Smooth muscle cell (in vitro differentiated cells): Measurements from ENCODE around the gene SLC39A11. TPM values are rescaled to one million over a fixed set of nuclear protein-coding genes. Genes with fewer than 3 reads are reported as not detected.
"Not testable (repeated sequence)": the region's sequence is repeated elsewhere in the genome, so short reads cannot be mapped to it uniquely, and the experiment has no call there.

Experiments
- DNase-seq: peaks from one replicate; lab custom pipeline; 2025; ENCODE audit not compliant: unreplicated experiment; lab: John Stamatoyannopoulos, UW
- H2AFZ ChIP-seq: fragments of 200-600 bp; sonication (generic); 2 replicates; pipeline ENCODE4 v1.6.0; 2016; ENCODE audit warnings: antibody characterized with exemption, low read depth, mild to moderate bottlenecking
- H3F3A ChIP-seq: fragments of 200-600 bp; sonication (generic); 2 replicates; pipeline ENCODE4 v1.6.0; 2017; ENCODE audit warnings: antibody characterized with exemption, low read depth
- H3K27ac ChIP-seq: fragments of 200-600 bp; sonication (generic); 2 replicates; pipeline ENCODE4 v1.5.1; 2016; ENCODE audit warnings: low read depth, mild to moderate bottlenecking
- H3K27me3 ChIP-seq: fragments of 200-600 bp; sonication (generic); 2 replicates; pipeline ENCODE4 v1.6.1; 2016; ENCODE audit warnings: low read depth, mild to moderate bottlenecking
- H3K36me3 ChIP-seq: fragments of 200-600 bp; sonication (generic); 2 replicates; pipeline ENCODE4 v1.5.1; 2016; ENCODE audit warnings: low read depth
- H3K4me1 ChIP-seq: fragments of 200-600 bp; sonication (generic); 2 replicates; pipeline ENCODE4 v1.5.1; 2016; ENCODE audit warnings: low read depth
- H3K4me2 ChIP-seq: fragments of 200-600 bp; sonication (generic); 2 replicates; pipeline ENCODE4 v1.6.0; 2016; ENCODE audit warnings: mild to moderate bottlenecking
- H3K4me3 ChIP-seq: fragments of 200-600 bp; sonication (generic); 2 replicates; pipeline ENCODE4 v1.5.1; 2016; ENCODE audit warnings: mild to moderate bottlenecking
- H3K79me2 ChIP-seq: fragments of 200-600 bp; sonication (generic); 2 replicates; pipeline ENCODE4 v1.6.0; 2016; ENCODE audit warnings: low read depth, mild to moderate bottlenecking
- H3K9ac ChIP-seq: fragments of 200-600 bp; sonication (generic); 2 replicates; pipeline ENCODE4 v1.6.0; 2016; ENCODE audit warnings: low read depth
- H3K9me3 ChIP-seq: fragments of 200-600 bp; sonication (generic); replicated peaks from 2 replicates; pipeline ENCODE4 v1.5.1; 2016; ENCODE audit warnings: low read depth
- H4K20me1 ChIP-seq: fragments of 200-600 bp; sonication (generic); 2 replicates; pipeline ENCODE4 v1.6.0; 2016; ENCODE audit warnings: low read depth
- CTCF ChIP-seq: fragments of 200-600 bp; sonication (generic); IDR thresholded peaks from 2 replicates; pipeline ENCODE4 v1.5.1; 2017; ENCODE audit warnings: borderline replicate concordance, mild to moderate bottlenecking, antibody characterized with exemption; ENCODE audit not compliant: insufficient read depth, poor library complexity, severe bottlenecking
- WGBS: methylation state at CpG from one replicate; pipeline ENCODE4 v1.1.7; 2016; ENCODE audit warnings: low lambda C conversion rate; 5-methylcytosine and 5-hydroxymethylcytosine counted together
- polyA plus RNA-seq: library from polyadenylated mRNA; unstranded; fragments of >200 nt; fragmentation: Nextera tagmentation; extraction: Ambion mirVana; gene quantifications from 2 replicates; pipeline ENCODE4 v1.2.1, GENCODE V29; 2016
- total RNA-seq: library from RNA; depleted of rRNA; stranded (reverse); fragments of >200 nt; gene quantifications from 2 replicates; pipeline ENCODE4 v1.2.3, GENCODE V29; 2014

The SLC39A11 gene
- total and polyA plus RNA-seq, 2 experiments from 2014 or later, result 9.2 to 36.7 TPM

- Histone ChIP-seq H3K79me2 (no peaks in the 10 kb centered on the region), H3F3A (no peaks in the 10 kb centered on the region), H3K27me3 (no peaks in the 10 kb centered on the region), H3K9ac (no peak overlapping the region), H4K20me1 (no peaks in the 10 kb centered on the region), H3K27ac (no peak overlapping the region), H2AFZ (no peak overlapping the region), H3K36me3 (no peaks in the 10 kb centered on the region), H3K4me2 (no peak overlapping the region), H3K9me3 (no peaks in the 10 kb centered on the region), H3K4me3 (no peak overlapping the region), H3K4me1 (peaks cover 7% of the 10 kb centered on the region)
- 64% methylated on average over 4 of the region's 4 CpGs for WGBS
- no peak for DNase-seq
- TF ChIP-seq CTCF, result no peak
Measured at GRCh38 chr17:73133911-73134649, 41.6 kb upstream of the SLC39A11 start.

- Histone ChIP-seq H3K27me3 (no peaks in the 10 kb centered on the region), H4K20me1 (no peaks in the 10 kb centered on the region), H3K79me2 (no peaks in the 10 kb centered on the region), H3K9me3 (no peaks in the 10 kb centered on the region), H3K4me2 (no peak overlapping the region), H2AFZ (no peak overlapping the region), H3K4me3 (no peak overlapping the region), H3K9ac (no peak overlapping the region), H3K4me1 (peaks cover 7% of the 10 kb centered on the region), H3K36me3 (no peaks in the 10 kb centered on the region), H3K27ac (no peak overlapping the region), H3F3A (no peaks in the 10 kb centered on the region)
- DNase-seq, result no peak
- WGBS, result 72% methylated on average over 12 of the region's 12 CpGs
- TF ChIP-seq CTCF, result no peak
Measured at GRCh38 chr17:73132085-73132492, 39.6 kb upstream of the SLC39A11 start.

- not testable (repeated sequence) for H4K20me1 ChIP-seq, DNase-seq, H3K36me3 ChIP-seq, H3K27me3 ChIP-seq, H3F3A ChIP-seq, H3K27ac ChIP-seq, H3K79me2 ChIP-seq, H3K9ac ChIP-seq, H3K4me2 ChIP-seq, H3K9me3 ChIP-seq, H3K4me1 ChIP-seq, H2AFZ ChIP-seq, H3K4me3 ChIP-seq
- 93% methylated on average over 6 of the region's 6 CpGs for WGBS
Measured at GRCh38 chr17:73131439-73131838, 39.0 kb upstream of the SLC39A11 start.

- H3K27ac ChIP-seq, result no peak overlapping the region
- no peak overlapping the region for H2AFZ ChIP-seq
- no peaks in the 10 kb centered on the region for H3K79me2 ChIP-seq
- no peak overlapping the region for H3K4me2 ChIP-seq
- no peak overlapping the region for H3K9ac ChIP-seq
- H3K27me3 ChIP-seq, result no peaks in the 10 kb centered on the region
- H3K4me3 ChIP-seq, result no peak overlapping the region
- no peak for TF ChIP-seq CTCF
- H3K4me1 ChIP-seq, result peaks cover 7% of the 10 kb centered on the region
- no peaks in the 10 kb centered on the region for H3K36me3 ChIP-seq
- no peak for DNase-seq
- H3F3A ChIP-seq, result no peaks in the 10 kb centered on the region
- H4K20me1 ChIP-seq, result no peaks in the 10 kb centered on the region
- H3K9me3 ChIP-seq, result no peaks in the 10 kb centered on the region
- 93% methylated on average over 3 of the region's 3 CpGs for WGBS
Measured at GRCh38 chr17:73130977-73131376, 38.5 kb upstream of the SLC39A11 start.
